Measurements from ENCODE around the gene MACROD2. TPM values are rescaled to one million over a fixed set of nuclear protein-coding genes. Genes with fewer than 3 reads are reported as not detected.
"Not testable (repeated sequence)": the region's sequence is repeated elsewhere in the genome, so short reads cannot be mapped to it uniquely, and the experiment has no call there.

Gene MACROD2
- total RNA-seq (2014; rRNA removed; shearing (Covaris generic)) = 1.5 and 2.2 TPM in 2 replicates

DNA sequence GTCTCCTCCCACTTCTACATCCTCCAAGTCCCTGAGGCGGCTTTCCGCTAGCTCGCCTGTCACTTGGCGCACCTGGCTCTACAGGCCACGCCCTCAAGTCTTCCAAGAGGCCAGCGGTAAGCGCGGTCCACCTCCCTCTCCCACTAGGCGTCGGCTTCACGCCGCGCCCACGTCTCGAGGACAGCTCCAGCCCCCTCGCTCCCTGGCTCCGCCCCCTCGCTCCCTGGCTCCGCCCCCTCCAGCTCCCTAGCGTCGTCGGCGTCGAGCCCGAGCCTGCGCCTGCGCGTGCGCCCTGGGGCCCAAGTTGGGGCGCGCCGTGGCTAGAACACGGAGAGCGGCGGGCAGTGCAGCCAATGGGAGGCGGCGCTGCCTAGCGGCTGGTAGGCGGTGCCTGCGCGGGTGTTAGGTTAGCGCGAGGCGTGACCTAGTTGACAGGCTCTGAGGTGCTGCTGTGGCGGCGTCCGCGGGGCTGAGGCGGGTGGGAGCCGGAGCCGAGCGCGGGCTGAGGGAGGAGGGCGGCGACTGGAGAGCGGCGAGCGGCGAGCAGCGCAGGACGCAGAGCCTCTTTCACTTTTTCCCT, at the start of gene MACROD2:
MACROD2 (plus strand) TSS at position 431 of the 580 bp plus-strand sequence.
- Histone ChIP-seq H3K27me3 (ENCODE audit: control insufficient read depth, insufficient read depth, low read length) (peaks cover 10% of the 10 kb centered on the region), H3K4me3 (ENCODE audit: insufficient read depth, low read depth, low read length) (peak within 1 kb of the TSS; percentile 77), H3K36me3 (replicated peaks; ENCODE audit: control insufficient read depth, insufficient read depth, low read length) (no peaks in the 10 kb centered on the region)
- peak; percentile 96 for DNase-seq

DNA sequence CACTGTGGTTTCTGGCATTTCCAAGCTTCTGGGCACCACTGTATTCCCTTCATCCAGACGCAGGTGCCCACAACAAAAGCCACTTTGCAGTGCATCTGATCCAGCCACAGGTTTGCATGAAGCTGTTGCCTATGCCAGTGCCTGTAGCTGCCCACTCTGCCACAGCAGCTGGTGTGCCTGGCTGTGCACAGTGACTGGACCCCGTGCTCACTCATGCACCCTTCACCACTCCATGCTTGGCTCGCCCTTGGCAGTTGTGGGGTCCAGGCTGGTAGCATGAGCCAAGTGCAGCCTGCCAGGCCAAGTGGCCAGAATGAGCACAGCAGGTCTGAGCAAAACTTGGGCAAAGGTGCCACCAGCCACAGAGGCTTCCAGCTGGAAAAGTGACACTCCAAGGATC, 47.6 kb upstream of the MACROD2 start:
- H3K4me3 ChIP-seq (ENCODE audit: insufficient read depth, low read depth, low read length) = no peak overlapping the region
- no peaks in the 10 kb centered on the region for H3K36me3 ChIP-seq (replicated peaks; ENCODE audit: control insufficient read depth, insufficient read depth, low read length)
- no peaks in the 10 kb centered on the region for H3K27me3 ChIP-seq (ENCODE audit: control insufficient read depth, insufficient read depth, low read length)
- no peak for DNase-seq

DNA sequence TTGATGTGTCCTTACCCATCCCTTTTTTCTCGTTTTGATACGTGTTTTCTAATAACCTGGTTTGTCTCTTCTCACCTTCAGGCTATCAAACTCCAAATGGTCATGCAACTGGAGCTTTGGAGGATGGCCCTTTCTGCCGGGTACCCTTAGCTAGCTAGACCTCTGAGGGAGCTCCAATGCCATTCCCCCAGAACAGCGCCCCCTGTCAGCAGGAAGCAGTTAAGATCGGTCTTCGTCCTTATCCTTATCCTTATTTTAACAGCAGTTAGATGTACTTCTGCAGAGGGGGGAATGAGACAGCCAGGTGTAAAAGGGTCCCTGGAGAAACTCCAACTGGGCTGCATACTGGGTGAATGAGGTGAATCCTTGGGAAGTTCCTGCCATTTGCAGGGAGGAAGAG, 42.1 kb upstream of the MACROD2 start:
- H3K27me3 ChIP-seq (ENCODE audit: control insufficient read depth, insufficient read depth, low read length) = no peaks in the 10 kb centered on the region
- H3K36me3 ChIP-seq (replicated peaks; ENCODE audit: control insufficient read depth, insufficient read depth, low read length) = no peaks in the 10 kb centered on the region
- DNase-seq = peak; percentile 37

GRCh38 chr20:13960119-13960518, 35.2 kb upstream of the MACROD2 start:
- Histone ChIP-seq H3K36me3 (replicated peaks; ENCODE audit: control insufficient read depth, insufficient read depth, low read length) (no peaks in the 10 kb centered on the region), H3K4me3 (ENCODE audit: insufficient read depth, low read depth, low read length) (no peak overlapping the region), H3K27me3 (ENCODE audit: control insufficient read depth, insufficient read depth, low read length) (no peaks in the 10 kb centered on the region)
- DNase-seq = no peak

More for the DNA sequence above, 42.1 kb upstream of the MACROD2 start:
- H3K4me3 ChIP-seq (ENCODE audit: insufficient read depth, low read depth, low read length) = no peak overlapping the region

- Histone ChIP-seq H3K4me3 (ENCODE audit: insufficient read depth, low read depth, low read length) (no peak overlapping the region), H3K36me3 (replicated peaks; ENCODE audit: control insufficient read depth, insufficient read depth, low read length) (no peaks in the 10 kb centered on the region), H3K27me3 (ENCODE audit: control insufficient read depth, insufficient read depth, low read length) (no peaks in the 10 kb centered on the region)
- no peak for DNase-seq
Observed at GRCh38 chr20:13960525-13960924, 34.8 kb upstream of the MACROD2 start.

DNA sequence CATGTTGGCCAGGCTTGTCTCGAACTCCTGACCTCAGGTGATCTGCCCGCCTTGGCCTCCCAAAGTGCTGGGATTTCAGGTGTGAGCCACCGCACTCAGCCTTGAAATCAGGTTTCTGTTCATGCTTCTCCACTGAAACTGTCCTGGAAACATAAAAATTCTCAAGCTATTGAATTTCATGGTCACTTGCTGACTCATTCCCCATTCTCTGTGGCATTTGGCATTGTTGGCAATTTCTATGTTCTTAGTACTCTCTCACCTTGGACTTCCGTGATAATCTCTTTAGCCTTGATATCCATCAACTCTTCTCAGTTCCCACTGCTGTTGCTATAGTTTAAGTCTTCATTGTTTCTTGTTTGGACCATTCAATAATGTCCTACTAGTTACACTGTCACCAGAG, 11.1 kb upstream of the MACROD2 start:
- Histone ChIP-seq H3K36me3 (replicated peaks; ENCODE audit: control insufficient read depth, insufficient read depth, low read length) (no peaks in the 10 kb centered on the region), H3K27me3 (ENCODE audit: control insufficient read depth, insufficient read depth, low read length) (no peaks in the 10 kb centered on the region), H3K4me3 (ENCODE audit: insufficient read depth, low read depth, low read length) (no peak overlapping the region)
- no peak for DNase-seq

DNA sequence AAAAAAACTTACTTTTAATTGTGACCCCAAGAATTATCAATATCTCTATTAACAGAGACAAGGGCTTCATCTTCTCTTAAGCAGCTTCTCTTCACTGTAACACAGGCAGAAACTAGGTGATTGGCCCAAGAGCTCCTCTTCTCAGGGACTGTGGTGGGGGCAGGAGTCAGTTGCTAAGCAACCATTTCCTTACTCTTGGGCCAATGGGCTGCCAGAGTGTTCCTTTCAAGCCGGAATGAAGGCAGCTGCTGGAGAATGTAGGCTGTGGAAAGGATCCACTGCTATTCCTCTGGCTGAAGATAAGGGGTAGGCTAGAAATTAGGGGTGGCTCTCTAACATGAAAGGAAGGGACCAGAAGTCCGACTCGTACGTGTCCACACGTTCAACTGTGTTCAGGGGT, 4.9 kb upstream of the MACROD2 start, which contains the start of gene SEL1L2:
SEL1L2 (minus strand) TSS at position 150 of the 400 bp plus-strand sequence; CDS start at position 70, 80 bp downstream.
- H3K4me3 ChIP-seq (ENCODE audit: insufficient read depth, low read depth, low read length) = no peak within 1 kb of the TSS
- H3K36me3 ChIP-seq (replicated peaks; ENCODE audit: control insufficient read depth, insufficient read depth, low read length) = no peaks in the 10 kb centered on the region
- H3K27me3 ChIP-seq (ENCODE audit: control insufficient read depth, insufficient read depth, low read length) = no peaks in the 10 kb centered on the region
- DNase-seq = peak; percentile 81

- H3K27me3 ChIP-seq (ENCODE audit: control insufficient read depth, insufficient read depth, low read length) = peaks cover 6% of the 10 kb centered on the region
- DNase-seq = no peak
- no peaks in the 10 kb centered on the region for H3K36me3 ChIP-seq (replicated peaks; ENCODE audit: control insufficient read depth, insufficient read depth, low read length)
- H3K4me3 ChIP-seq (ENCODE audit: insufficient read depth, low read depth, low read length) = no peak overlapping the region
Observed at GRCh38 chr20:13991311-13991710, 4.0 kb upstream of the MACROD2 start.

DNA sequence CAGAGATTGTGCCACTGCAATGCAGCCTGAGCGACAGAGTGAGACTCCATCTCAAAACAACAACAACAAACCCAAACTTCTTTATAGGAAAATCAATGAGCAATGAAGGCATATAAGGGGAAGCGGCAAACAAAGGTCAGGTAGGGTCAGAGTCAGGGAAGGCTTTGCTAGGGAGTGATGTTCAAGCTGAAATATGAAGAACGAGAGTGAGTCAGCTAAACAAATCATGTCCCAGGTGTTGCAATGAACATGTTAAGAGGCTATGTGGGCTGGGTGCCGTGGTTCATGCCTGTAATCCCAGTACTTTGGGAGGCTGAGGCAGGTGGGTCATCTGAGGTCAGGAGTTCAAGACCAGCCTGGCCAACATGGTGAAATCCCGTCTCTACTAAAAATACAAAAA, 3.4 kb upstream of the MACROD2 start:
- not testable (repeated sequence) for DNase-seq; H3K4me3 ChIP-seq (ENCODE audit: insufficient read depth, low read depth, low read length); H3K36me3 ChIP-seq (replicated peaks; ENCODE audit: control insufficient read depth, insufficient read depth, low read length)
- H3K27me3 ChIP-seq (ENCODE audit: control insufficient read depth, insufficient read depth, low read length) = peaks cover 10% of the 10 kb centered on the region

DNA sequence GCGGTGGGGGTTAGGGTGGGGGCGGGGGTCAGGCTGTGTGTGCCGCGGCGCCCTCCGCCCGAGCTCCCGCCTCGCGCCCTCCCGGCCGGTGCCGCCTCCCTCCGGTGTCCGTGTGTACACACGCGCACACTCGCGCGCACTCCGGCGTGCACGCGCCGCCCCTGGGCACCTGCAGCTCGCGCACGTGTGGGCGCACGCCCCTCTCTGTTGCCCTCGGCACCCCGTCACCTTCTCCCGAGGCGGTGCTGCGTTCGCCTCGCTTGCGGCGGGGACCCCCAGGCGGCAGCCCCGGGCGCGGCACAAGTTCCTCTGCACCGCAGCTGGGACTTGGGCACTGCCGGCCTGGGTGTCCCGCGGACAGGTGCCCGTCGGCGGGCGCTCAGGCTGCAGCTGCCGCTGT, 525 bp downstream of the MACROD2 start:
- peak overlapping the region; percentile 77 for H3K4me3 ChIP-seq (ENCODE audit: insufficient read depth, low read depth, low read length)
- H3K27me3 ChIP-seq (ENCODE audit: control insufficient read depth, insufficient read depth, low read length) = peaks cover 10% of the 10 kb centered on the region
- H3K36me3 ChIP-seq (replicated peaks; ENCODE audit: control insufficient read depth, insufficient read depth, low read length) = no peaks in the 10 kb centered on the region
- peak; percentile 78 for DNase-seq

DNA sequence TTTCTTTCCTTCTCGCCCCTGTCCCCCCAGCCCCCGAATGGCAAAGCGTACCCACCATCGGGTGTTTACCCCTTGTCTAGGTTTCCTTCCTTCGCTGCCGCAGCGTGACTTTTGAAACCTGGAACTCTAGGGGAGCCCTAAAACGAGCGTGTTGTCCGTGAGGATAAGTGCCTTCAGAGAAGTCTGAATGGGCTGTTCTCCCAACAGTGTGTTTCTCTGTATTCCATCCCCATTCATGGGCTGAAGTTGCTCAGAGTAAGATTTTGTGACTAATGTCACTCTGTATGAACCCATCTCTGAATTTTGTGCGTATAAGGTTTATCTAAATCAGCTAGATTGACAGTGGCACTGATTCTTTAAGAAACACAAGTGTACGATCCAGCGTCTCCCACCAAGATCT, 949 bp downstream of the MACROD2 start:
- Histone ChIP-seq H3K4me3 (ENCODE audit: insufficient read depth, low read depth, low read length) (peak overlapping the region; percentile 77), H3K36me3 (replicated peaks; ENCODE audit: control insufficient read depth, insufficient read depth, low read length) (no peaks in the 10 kb centered on the region), H3K27me3 (ENCODE audit: control insufficient read depth, insufficient read depth, low read length) (peaks cover 10% of the 10 kb centered on the region)
- DNase-seq = no peak

GRCh38 chr20:14000917-14001316, 5.6 kb downstream of the MACROD2 start:
- Histone ChIP-seq H3K4me3 (ENCODE audit: insufficient read depth, low read depth, low read length) (no peak overlapping the region), H3K36me3 (replicated peaks; ENCODE audit: control insufficient read depth, insufficient read depth, low read length) (no peaks in the 10 kb centered on the region), H3K27me3 (ENCODE audit: control insufficient read depth, insufficient read depth, low read length) (peaks cover 8% of the 10 kb centered on the region)
- DNase-seq = no peak

DNA sequence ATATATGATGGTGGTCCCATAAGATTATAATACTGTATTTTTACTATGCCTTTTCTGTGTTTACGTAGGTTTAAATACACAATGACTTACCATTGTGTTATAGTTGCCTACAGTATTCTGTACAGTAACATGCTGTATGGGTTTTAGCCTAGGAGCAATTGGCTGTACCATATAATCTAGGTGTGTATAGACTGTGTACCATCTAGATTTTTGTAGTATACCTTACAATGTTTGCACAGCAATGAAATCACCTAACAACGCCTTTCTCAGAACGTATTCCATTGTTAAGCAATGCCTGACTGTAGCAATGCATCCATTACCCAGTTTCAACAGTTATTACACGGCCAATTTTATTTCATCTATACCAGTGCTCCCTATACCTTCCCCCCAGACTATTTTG, 10.7 kb downstream of the MACROD2 start:
- Histone ChIP-seq H3K4me3 (ENCODE audit: insufficient read depth, low read depth, low read length) (no peak overlapping the region), H3K27me3 (ENCODE audit: control insufficient read depth, insufficient read depth, low read length) (no peaks in the 10 kb centered on the region), H3K36me3 (replicated peaks; ENCODE audit: control insufficient read depth, insufficient read depth, low read length) (no peaks in the 10 kb centered on the region)
- no peak for DNase-seq

GRCh38 chr20:14009208-14009607, 13.9 kb downstream of the MACROD2 start:
- Histone ChIP-seq H3K36me3 (replicated peaks; ENCODE audit: control insufficient read depth, insufficient read depth, low read length) (no peaks in the 10 kb centered on the region), H3K4me3 (ENCODE audit: insufficient read depth, low read depth, low read length) (no peak overlapping the region), H3K27me3 (ENCODE audit: control insufficient read depth, insufficient read depth, low read length) (no peaks in the 10 kb centered on the region)
- DNase-seq = no peak

- H3K36me3 ChIP-seq (replicated peaks; ENCODE audit: control insufficient read depth, insufficient read depth, low read length) = no peaks in the 10 kb centered on the region
- no peak for DNase-seq
- no peaks in the 10 kb centered on the region for H3K27me3 ChIP-seq (ENCODE audit: control insufficient read depth, insufficient read depth, low read length)
- no peak overlapping the region for H3K4me3 ChIP-seq (ENCODE audit: insufficient read depth, low read depth, low read length)
Observed at GRCh38 chr20:14012671-14013070, 17.4 kb downstream of the MACROD2 start.

DNA sequence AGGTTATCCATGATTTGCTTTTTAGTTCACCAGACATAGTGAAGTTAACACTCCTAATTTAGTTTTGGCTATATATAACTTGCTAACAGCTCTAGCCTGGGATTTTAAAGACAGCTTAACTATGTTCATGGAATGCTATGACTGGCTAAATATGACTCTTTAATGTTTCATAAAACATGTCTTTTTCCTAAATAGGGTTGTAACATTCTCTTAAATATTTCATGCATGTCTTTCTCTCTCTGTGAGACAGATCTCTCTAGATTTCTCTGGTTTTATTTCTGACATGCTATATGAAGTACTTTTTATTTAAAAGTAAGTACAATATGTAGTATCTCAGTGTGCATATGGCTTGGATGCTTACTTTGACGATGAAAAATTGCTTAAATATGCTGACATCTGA, 35.7 kb downstream of the MACROD2 start:
- H3K36me3 ChIP-seq (replicated peaks; ENCODE audit: control insufficient read depth, insufficient read depth, low read length) = no peaks in the 10 kb centered on the region
- no peaks in the 10 kb centered on the region for H3K27me3 ChIP-seq (ENCODE audit: control insufficient read depth, insufficient read depth, low read length)
- no peak overlapping the region for H3K4me3 ChIP-seq (ENCODE audit: insufficient read depth, low read depth, low read length)
- DNase-seq = no peak

Data from H7 (cell line).